Esophagus squamous epithelium (tissue), 4 donors: Measurements from ENCODE around the gene IL22RA2.

Source experiments
- CTCF ChIP-seq, 6 experiments: fragments of 450-650 bp in 4 of 6; fragments of 200-600 bp in 2 of 6; sonication (generic) in 2 of 6; IDR thresholded peaks; one replicate each; pipeline ENCODE4 v1.5.1; 2016 to 2019; ENCODE audit warnings: antibody characterized with exemption in 6 of 6, mild to moderate bottlenecking in 4 of 6, moderate library complexity in 4 of 6
- POLR2A ChIP-seq, 4 donors: fragments of 450-650 bp; IDR thresholded peaks; one replicate each; pipeline ENCODE4 v1.6.1; 2017; ENCODE audit warnings: antibody characterized with exemption in 4 of 4, mild to moderate bottlenecking in 4 of 4, moderate library complexity in 3 of 4

- TF ChIP-seq CTCF (IDR thresholded peaks at IDR 0.05) (no peak), POLR2A (IDR thresholded peaks at IDR 0.05) (no peak)
Measured at GRCh38 chr6:137105375-137105774, 68.1 kb downstream of the IL22RA2 start.
